Vagina (tissue), 2 donors: ENCODE data around the gene WDR7.

Source experiments
- POLR2A ChIP-seq, 2 donors: fragments of 450-650 bp; IDR thresholded peaks; one replicate each; pipeline ENCODE4 v1.6.1; 2017; ENCODE audit warnings: antibody characterized with exemption in 2 of 2, mild to moderate bottlenecking in 2 of 2, moderate library complexity in 2 of 2
- POLR2AphosphoS5 ChIP-seq, 2 donors: sonication (generic); formaldehyde crosslinking; IDR thresholded peaks; one replicate each; pipeline ENCODE4 v1.9.0; 2017; ENCODE audit warnings: antibody characterized with exemption in 2 of 2, mild to moderate bottlenecking in 2 of 2, low read depth in 1 of 2; ENCODE audit not compliant: insufficient read depth in 1 of 2
- TF ChIP-seq, protein P1 (sequence below), 3 experiments: fragments of 450-650 bp in 2 of 3; fragments of 200-600 bp in 1 of 3; sonication (generic) in 1 of 3; IDR thresholded peaks; one replicate each; pipeline ENCODE4 v1.5.1; 2017 to 2019; ENCODE audit warnings: antibody characterized with exemption in 3 of 3, mild to moderate bottlenecking in 2 of 3, moderate library complexity in 2 of 3

DNA sequence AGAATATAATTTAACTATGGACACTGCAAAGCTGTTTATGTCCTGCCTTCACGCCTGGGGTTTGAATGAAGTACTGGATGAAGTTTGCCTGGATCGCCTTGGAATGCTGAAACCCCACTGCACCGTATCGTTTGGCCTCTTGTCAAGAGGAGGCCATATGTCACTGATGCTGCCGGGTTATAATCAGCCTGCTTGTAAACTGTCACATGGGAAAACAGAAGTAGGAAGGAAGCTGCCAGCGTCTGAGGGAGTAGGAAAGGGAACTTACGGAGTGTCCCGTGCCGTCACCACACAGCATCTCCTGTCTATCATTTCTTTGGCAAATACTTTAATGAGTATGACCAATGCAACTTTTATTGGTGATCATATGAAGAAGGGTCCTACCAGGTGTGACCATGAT, 105.8 kb downstream of the WDR7 start:
- TF ChIP-seq, protein P1, sequence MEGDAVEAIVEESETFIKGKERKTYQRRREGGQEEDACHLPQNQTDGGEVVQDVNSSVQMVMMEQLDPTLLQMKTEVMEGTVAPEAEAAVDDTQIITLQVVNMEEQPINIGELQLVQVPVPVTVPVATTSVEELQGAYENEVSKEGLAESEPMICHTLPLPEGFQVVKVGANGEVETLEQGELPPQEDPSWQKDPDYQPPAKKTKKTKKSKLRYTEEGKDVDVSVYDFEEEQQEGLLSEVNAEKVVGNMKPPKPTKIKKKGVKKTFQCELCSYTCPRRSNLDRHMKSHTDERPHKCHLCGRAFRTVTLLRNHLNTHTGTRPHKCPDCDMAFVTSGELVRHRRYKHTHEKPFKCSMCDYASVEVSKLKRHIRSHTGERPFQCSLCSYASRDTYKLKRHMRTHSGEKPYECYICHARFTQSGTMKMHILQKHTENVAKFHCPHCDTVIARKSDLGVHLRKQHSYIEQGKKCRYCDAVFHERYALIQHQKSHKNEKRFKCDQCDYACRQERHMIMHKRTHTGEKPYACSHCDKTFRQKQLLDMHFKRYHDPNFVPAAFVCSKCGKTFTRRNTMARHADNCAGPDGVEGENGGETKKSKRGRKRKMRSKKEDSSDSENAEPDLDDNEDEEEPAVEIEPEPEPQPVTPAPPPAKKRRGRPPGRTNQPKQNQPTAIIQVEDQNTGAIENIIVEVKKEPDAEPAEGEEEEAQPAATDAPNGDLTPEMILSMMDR (IDR thresholded peaks at IDR 0.05) = no peak
- no peak for TF ChIP-seq POLR2A (IDR thresholded peaks at IDR 0.05)
- TF ChIP-seq POLR2AphosphoS5 (IDR thresholded peaks at IDR 0.05; ENCODE audit: insufficient read depth in 1 of 2, low read depth in 1 of 2) = no peak
